HepG2 (cell line): ENCODE results near the gene KCTD19. TPM values are rescaled to one million over a fixed set of nuclear protein-coding genes. Genes with fewer than 3 reads are reported as not detected.

ENCODE experiments used
- ATF5 ChIP-seq: sonication (generic); formaldehyde crosslinking; IDR thresholded peaks from 2 replicates; pipeline ENCODE4 v1.4.0; 2020; ENCODE audit warnings: mild to moderate bottlenecking, low read depth, missing genetic modification reagents
- ATM ChIP-seq: fragments of 450-650 bp; IDR thresholded peaks from 2 replicates; pipeline ENCODE4 v1.7.1; 2017; ENCODE audit warnings: mild to moderate bottlenecking, borderline replicate concordance
- EHMT2 ChIP-seq: fragments of 200-600 bp; sonication (generic); IDR thresholded peaks from 2 replicates; pipeline ENCODE4 v1.7.0; 2017; ENCODE audit warnings: antibody characterized with exemption, low read depth, low read length, borderline replicate concordance
- GLI4 ChIP-seq: sonication (generic); formaldehyde crosslinking; IDR thresholded peaks from 2 replicates; pipeline ENCODE4 v1.5.1; 2020; ENCODE audit warnings: missing genetic modification reagents, mild to moderate bottlenecking, moderate library complexity, borderline replicate concordance
- IKZF4 ChIP-seq: sonication (generic); formaldehyde crosslinking; IDR thresholded peaks from 2 replicates; pipeline ENCODE4 v1.5.1; 2020; ENCODE audit warnings: borderline replicate concordance, mild to moderate bottlenecking, low read depth, missing genetic modification reagents; ENCODE audit errors: not compliant biosample characterization
- MAZ ChIP-seq, 2 experiments: sonication (generic) in 1 of 2; formaldehyde crosslinking in 1 of 2; IDR thresholded peaks; 2 replicates each; pipeline versions ENCODE4 v1.5.0 to v1.6.1; 2012 to 2020; ENCODE audit warnings: low read depth in 2 of 2, mild to moderate bottlenecking in 2 of 2, borderline replicate concordance in 1 of 2, improper control_type of control experiment in 1 of 2, low read length in 1 of 2, missing genetic modification reagents in 1 of 2, moderate library complexity in 1 of 2
- MIXL1 ChIP-seq: IDR thresholded peaks from 2 replicates; pipeline ENCODE4 v1.6.1; 2016
- MTF2 ChIP-seq: sonication (generic); formaldehyde crosslinking; IDR thresholded peaks from 2 replicates; pipeline ENCODE4 v1.5.0; 2020; ENCODE audit warnings: missing genetic modification reagents, borderline replicate concordance
- NFE2L2 ChIP-seq: fragments of 150-350 bp; IDR thresholded peaks from 2 replicates; pipeline ENCODE4 v1.6.1; 2014; ENCODE audit warnings: low read length
- NFIB ChIP-seq: sonication (generic); formaldehyde crosslinking; IDR thresholded peaks from 2 replicates; pipeline ENCODE4 v1.9.0; 2021; ENCODE audit warnings: missing genetic modification reagents, mild to moderate bottlenecking, borderline replicate concordance
- NR0B2 ChIP-seq: sonication (generic); formaldehyde crosslinking; IDR thresholded peaks from 2 replicates; pipeline ENCODE4 v1.4.0; 2020; ENCODE audit warnings: mild to moderate bottlenecking, missing genetic modification reagents
- PTBP1 ChIP-seq: fragments of 200-400 bp; formaldehyde crosslinking; IDR thresholded peaks from 2 replicates; pipeline ENCODE4 v1.6.1; 2018; ENCODE audit warnings: low read length, low read depth; ENCODE audit not compliant: poor library complexity, severe bottlenecking
- RAD51 ChIP-seq: fragments of 450-650 bp; IDR thresholded peaks from 2 replicates; pipeline ENCODE4 v1.6.1; 2016; ENCODE audit warnings: borderline replicate concordance
- REL ChIP-seq: sonication (generic); formaldehyde crosslinking; conservative IDR thresholded peaks from 2 replicates; pipeline ENCODE4 v1.8.0; 2022; ENCODE audit warnings: mild to moderate bottlenecking, missing genetic modification reagents, moderate library complexity
- SMARCE1 ChIP-seq: fragments of 450-650 bp; IDR thresholded peaks from 2 replicates; pipeline ENCODE4 v1.6.1; 2017; ENCODE audit warnings: borderline replicate concordance
- SOX6 ChIP-seq, 2 experiments: fragments of 450-650 bp in 1 of 2; sonication (generic) in 1 of 2; formaldehyde crosslinking in 1 of 2; IDR thresholded peaks; 2 replicates each; pipeline versions ENCODE4 v1.4.0 to v1.6.1; 2017 to 2020; ENCODE audit warnings: antibody characterized with exemption in 1 of 2, mild to moderate bottlenecking in 1 of 2, missing genetic modification reagents in 1 of 2
- TFE3 ChIP-seq: IDR thresholded peaks from 2 replicates; pipeline ENCODE4 v1.6.1; 2016
- THAP9 ChIP-seq: sonication (generic); formaldehyde crosslinking; IDR thresholded peaks from 2 replicates; pipeline ENCODE4; 2020; ENCODE audit warnings: missing genetic modification reagents, mild to moderate bottlenecking, borderline replicate concordance
- XRCC5 ChIP-seq: fragments of 200-400 bp; formaldehyde crosslinking; optimal IDR thresholded peaks from 2 replicates; pipeline ENCODE3; 2017; ENCODE audit warnings: mild to moderate bottlenecking, low read length
- ZBTB8A ChIP-seq: sonication (generic); formaldehyde crosslinking; IDR thresholded peaks from 2 replicates; pipeline ENCODE4 v1.4.0; 2020; ENCODE audit warnings: mild to moderate bottlenecking, low read depth, missing genetic modification reagents, borderline replicate concordance
- ZNF10 ChIP-seq: sonication (generic); formaldehyde crosslinking; IDR thresholded peaks from 2 replicates; pipeline ENCODE4 v1.4.0; 2020; ENCODE audit warnings: mild to moderate bottlenecking, low read depth, missing genetic modification reagents, borderline replicate concordance
- ZNF747 ChIP-seq: sonication (generic); formaldehyde crosslinking; IDR thresholded peaks from 2 replicates; pipeline ENCODE4 v1.8.1; 2023; ENCODE audit warnings: missing genetic modification reagents, mild to moderate bottlenecking, borderline replicate concordance
- ZNF766 ChIP-seq: sonication (generic); formaldehyde crosslinking; IDR thresholded peaks from 2 replicates; pipeline ENCODE4 v1.5.0; 2020; ENCODE audit warnings: missing genetic modification reagents, borderline replicate concordance
- ZSCAN31 ChIP-seq: sonication (generic); formaldehyde crosslinking; IDR thresholded peaks from 2 replicates; pipeline ENCODE4 v1.5.0; 2020; ENCODE audit warnings: low read depth, mild to moderate bottlenecking, missing genetic modification reagents
- polyA plus RNA-seq, 8 experiments: library from polyadenylated mRNA; depleted of rRNA in 3 of 8; stranded (reverse) in 7 of 8; unstranded in 1 of 8; fragments of >200 nt; fragmentation: Illumina TruSeq in 4 of 8; extraction: Trizol in 4 of 8; gene quantifications; 2 replicates each; pipeline versions ENCODE4 v1.2.1 to v1.2.3, GENCODE V29; 2011 to 2016; ENCODE audit warnings: low read depth in 4 of 8, missing spikeins in 1 of 8, mixed read lengths in 1 of 8; ENCODE audit not compliant: insufficient read depth in 1 of 8
- total RNA-seq, 5 experiments: library from RNA; depleted of rRNA; stranded (reverse); fragments of >200 nt; fragmentation: Illumina TruSeq; extraction: Trizol; gene quantifications; 2 replicates each; pipeline ENCODE4 v1.2.3, GENCODE V29; 2016; ENCODE audit warnings: low read depth in 1 of 5

The KCTD19 gene
- total and polyA plus RNA-seq, 2 of the 13 experiments (the other 11 are each of a cell fraction or from before 2014, with no cell fraction given) = not detected

- TF ChIP-seq ATF5 (CRISPR knock-in tag) (0 out of 2 replicates have a peak, but pooled peaks have one; percentile 29), ZNF766 (no peak), MAZ (IDR thresholded peaks at IDR 0.05; ENCODE audit: borderline replicate concordance, low read depth, low read length) (no peak), MAZ (CRISPR knock-in tag; IDR thresholded peaks at IDR 0.05; ENCODE audit: low read depth) (no peak), REL (no peak), ZNF10 (CRISPR knock-in tag) (no peak), EHMT2 (no peak), ZNF747 (CRISPR knock-in tag) (no peak), ATM (no peak), PTBP1 (no peak), XRCC5 (no peak), ZBTB8A (CRISPR knock-in tag) (no peak), TFE3 (CRISPR knock-in tag) (no peak), MIXL1 (CRISPR knock-in tag) (no peak), IKZF4 (no peak), THAP9 (CRISPR knock-in tag) (no peak), RAD51 (no peak), NFE2L2 (no peak), NFIB (CRISPR knock-in tag) (no peak), NR0B2 (CRISPR knock-in tag) (peak; percentile 67), MTF2 (CRISPR knock-in tag) (no peak), GLI4 (CRISPR knock-in tag) (no peak), ZSCAN31 (no peak), SMARCE1 (no peak), SOX6 (IDR thresholded peaks at IDR 0.05) (no peak), SOX6 (CRISPR knock-in tag; IDR thresholded peaks at IDR 0.05) (no peak; the same call in 1 of the 2 replicates)
Observed at GRCh38 chr16:67248401-67249177, 78.0 kb downstream of the KCTD19 start, which contains the start of gene SLC9A5 (continued).
